HepG2 (cell line): Measurements from ENCODE around the gene L3MBTL1. TPM values are rescaled to one million over a fixed set of nuclear protein-coding genes. Genes with fewer than 3 reads are reported as not detected.

Source experiments
- ATAC-seq: fragments of 200-7000 bp; cut with Tn5 transposase; 3 replicates; pipeline ENCODE4 v1.9.1; 2020; ENCODE audit warnings: mild to moderate bottlenecking, moderate library complexity
- BruUV-seq: library from RNA; stranded (reverse); fragments of 400-500 nt; replicated peaks from 2 replicates; lab custom pipeline; 2021; lab: Mats Ljungman, UMichigan
- CTCF ChIA-PET: fragments of 300-600 bp; formaldehyde crosslinking; extraction: SDS; loops from one replicate; lab custom pipeline; 2021; ENCODE audit warnings: low total read pairs, inconsistent platforms, low intra/inter-chr PET ratio; lab: Yijun Ruan, JAX
- POLR2A ChIA-PET: fragments of 350-600 bp; sonication (Branson Sonifier 250); formaldehyde crosslinking; loops from one replicate; lab custom pipeline; 2020; ENCODE audit warnings: antibody characterized with exemption, inconsistent platforms; lab: Yijun Ruan, JAX
- DNase-seq: peaks from one replicate; pipeline ENCODE4 v3.0.0-alpha.2; 2015; ENCODE audit warnings: low spot score
- FAIRE-seq: peaks from 3 replicates; lab custom pipeline; 2011; peaks lifted over from hg19 to GRCh38; lab: Jason Lieb, UNC
- H2AFZ ChIP-seq: one replicate; pipeline ENCODE4 v1.6.1; 2011; ENCODE audit warnings: low read length, inconsistent platforms
- H3K27ac ChIP-seq: fragments of 300-600 bp; 3 replicates; pipeline ENCODE4 v1.8.0; 2011; ENCODE audit warnings: mixed run types, mild to moderate bottlenecking, mixed read lengths, low read length, inconsistent platforms; ENCODE audit not compliant: insufficient read depth; ENCODE audit errors: extremely low read length
- H3K27me3 ChIP-seq, 2 experiments: fragments of 200-600 bp in 1 of 2; 2 replicates in 1 of 2; 3 replicates in 1 of 2; pipeline versions ENCODE4 v1.6.0 to v1.8.0; 2011; ENCODE audit warnings: low read length in 2 of 2, mild to moderate bottlenecking in 2 of 2, moderate library complexity in 2 of 2, inconsistent platforms in 1 of 2; ENCODE audit not compliant: insufficient read depth in 2 of 2, control insufficient read depth in 1 of 2
- H3K36me3 ChIP-seq, 2 experiments: fragments of 200-600 bp in 1 of 2; replicated peaks in 1 of 2; 2 replicates in 1 of 2; 3 replicates in 1 of 2; pipeline versions ENCODE4 v1.5.1 to v1.8.0; 2011; ENCODE audit warnings: low read length in 2 of 2, inconsistent platforms in 1 of 2; ENCODE audit not compliant: insufficient read depth in 2 of 2, control insufficient read depth in 1 of 2
- H3K4me1 ChIP-seq: 2 replicates; pipeline ENCODE4 v1.5.1; 2012; ENCODE audit warnings: low read length, inconsistent platforms; ENCODE audit not compliant: insufficient read depth
- H3K4me2 ChIP-seq: 2 replicates; pipeline ENCODE4 v1.6.0; 2011; ENCODE audit warnings: low read depth, low read length, inconsistent platforms
- H3K4me3 ChIP-seq, 3 experiments: fragments of 200-600 bp in 1 of 3; sonication (generic), shearing (Covaris generic) in 1 of 3; replicated peaks in 1 of 3; 2 replicates each; pipeline ENCODE4 v1.5.1; 2011 to 2016; ENCODE audit warnings: low read length in 3 of 3, inconsistent platforms in 2 of 3, low read depth in 2 of 3, mild to moderate bottlenecking in 2 of 3, control low read depth in 1 of 3, mixed read lengths in 1 of 3; ENCODE audit not compliant: insufficient read depth in 1 of 3
- H3K79me2 ChIP-seq: one replicate; pipeline ENCODE4 v1.6.1; 2011; ENCODE audit warnings: low read length, inconsistent platforms; ENCODE audit not compliant: insufficient read depth
- H3K9ac ChIP-seq: 2 replicates; pipeline ENCODE4 v1.6.0; 2011; ENCODE audit warnings: mild to moderate bottlenecking, low read depth, low read length, inconsistent platforms; ENCODE audit not compliant: insufficient read depth
- H3K9me3 ChIP-seq: 2 replicates; pipeline ENCODE4 v1.5.1; 2012; ENCODE audit warnings: mild to moderate bottlenecking, low read length
- H4K20me1 ChIP-seq: 2 replicates; pipeline ENCODE4 v1.6.0; 2011; ENCODE audit warnings: inconsistent platforms, mild to moderate bottlenecking, low read length, moderate library complexity; ENCODE audit not compliant: insufficient read depth
- ARHGAP35 ChIP-seq: sonication (generic); formaldehyde crosslinking; IDR thresholded peaks from 2 replicates; pipeline ENCODE4 v1.9.0; 2022; ENCODE audit warnings: mild to moderate bottlenecking, inconsistent platforms, moderate library complexity, missing genetic modification reagents, borderline replicate concordance
- E2F2 ChIP-seq: sonication (generic); formaldehyde crosslinking; IDR thresholded peaks from 2 replicates; pipeline ENCODE4 v1.4.0; 2020; ENCODE audit warnings: missing genetic modification reagents, borderline replicate concordance
- ETV6 ChIP-seq: sonication (generic); formaldehyde crosslinking; conservative IDR thresholded peaks from 2 replicates; pipeline ENCODE4 v1.4.0; 2020; ENCODE audit warnings: missing genetic modification reagents
- FOXK2 ChIP-seq: fragments of 450-650 bp; IDR thresholded peaks from 2 replicates; pipeline ENCODE4 v1.6.1; 2016
- HDAC2 ChIP-seq: sonication (generic); formaldehyde crosslinking; IDR thresholded peaks from 2 replicates; pipeline ENCODE4 v1.4.0; 2020; ENCODE audit warnings: missing genetic modification reagents
- HOXA5 ChIP-seq: sonication (generic); formaldehyde crosslinking; IDR thresholded peaks from 2 replicates; pipeline ENCODE4 v1.4.0; 2020; ENCODE audit warnings: missing genetic modification reagents
- NR2C2 ChIP-seq: sonication (generic); formaldehyde crosslinking; IDR thresholded peaks from 2 replicates; pipeline ENCODE4 v1.4.0; 2020; ENCODE audit warnings: missing genetic modification reagents, mild to moderate bottlenecking, moderate library complexity, borderline replicate concordance
- SCMH1 ChIP-seq: sonication (generic); formaldehyde crosslinking; IDR thresholded peaks from 2 replicates; pipeline ENCODE4 v1.9.0; 2021; ENCODE audit warnings: missing genetic modification reagents, mild to moderate bottlenecking, borderline replicate concordance
- TGIF2 ChIP-seq: IDR thresholded peaks from 2 replicates; pipeline ENCODE4 v1.6.1; 2016; ENCODE audit warnings: control low read depth, missing compliant biosample characterization
- TOE1 ChIP-seq: sonication (generic); formaldehyde crosslinking; IDR thresholded peaks from 2 replicates; pipeline ENCODE4 v1.4.0; 2020; ENCODE audit warnings: mild to moderate bottlenecking, missing genetic modification reagents
- ZFP1 ChIP-seq: IDR thresholded peaks from 2 replicates; pipeline ENCODE4 v1.6.1; 2016
- ZNF143 ChIP-seq: sonication (generic); formaldehyde crosslinking; IDR thresholded peaks from 2 replicates; pipeline ENCODE4 v1.4.0; 2020; ENCODE audit warnings: missing genetic modification reagents
- ZNF644 ChIP-seq: IDR thresholded peaks from 2 replicates; pipeline ENCODE4 v1.6.1; 2016; ENCODE audit warnings: low read depth
- ZSCAN29 ChIP-seq: sonication (generic); formaldehyde crosslinking; conservative IDR thresholded peaks from 2 replicates; pipeline ENCODE4 v1.4.0; 2020; ENCODE audit warnings: mild to moderate bottlenecking, missing genetic modification reagents
- WGBS: methylation state at CpG from one replicate; pipeline ENCODE4 v1.1.6; 2017; ENCODE audit warnings: low lambda C conversion rate; 5-methylcytosine and 5-hydroxymethylcytosine counted together
- in situ Hi-C: cut with HindIII; loops from 2 replicates; pipeline ENCODE4 v1.10.0; 2017; ENCODE audit warnings: low pct_unique_long_range_greater_than_20kb; ENCODE audit not compliant: extremely low pct_ligation_motif_present
- intact Hi-C: fragments of 100-400 bp; cut with micrococcal nuclease; formaldehyde crosslinking; loops from one replicate; pipeline ENCODE4 v1.10.0; 2022; ENCODE audit not compliant: unreplicated experiment
- polyA plus RNA-seq, 8 experiments: library from polyadenylated mRNA; depleted of rRNA in 3 of 8; stranded (reverse) in 7 of 8; unstranded in 1 of 8; fragments of >200 nt; fragmentation: Illumina TruSeq in 4 of 8; extraction: Trizol in 4 of 8; gene quantifications; 2 replicates each; pipeline versions ENCODE4 v1.2.1 to v1.2.3, GENCODE V29; 2011 to 2016; ENCODE audit warnings: low read depth in 4 of 8, missing spikeins in 1 of 8, mixed read lengths in 1 of 8; ENCODE audit not compliant: insufficient read depth in 1 of 8
- total RNA-seq, 5 experiments: library from RNA; depleted of rRNA; stranded (reverse); fragments of >200 nt; fragmentation: Illumina TruSeq; extraction: Trizol; gene quantifications; 2 replicates each; pipeline ENCODE4 v1.2.3, GENCODE V29; 2016; ENCODE audit warnings: low read depth in 1 of 5
- TF ChIP-seq, protein P1 (sequence below), 2 experiments: fragments of 450-650 bp in 1 of 2; sonication (generic) in 1 of 2; formaldehyde crosslinking in 1 of 2; IDR thresholded peaks; 2 replicates each; pipeline versions ENCODE4 v1.6.1 to v1.8.0; 2016 to 2022; ENCODE audit warnings: antibody characterized with exemption in 1 of 2, mild to moderate bottlenecking in 1 of 2, missing genetic modification reagents in 1 of 2

L3MBTL1 gene
- total and polyA plus RNA-seq, 2 of the 13 experiments (the other 11 are each of a cell fraction or from before 2014, with no cell fraction given): 9.0 to 17.8 TPM

DNA sequence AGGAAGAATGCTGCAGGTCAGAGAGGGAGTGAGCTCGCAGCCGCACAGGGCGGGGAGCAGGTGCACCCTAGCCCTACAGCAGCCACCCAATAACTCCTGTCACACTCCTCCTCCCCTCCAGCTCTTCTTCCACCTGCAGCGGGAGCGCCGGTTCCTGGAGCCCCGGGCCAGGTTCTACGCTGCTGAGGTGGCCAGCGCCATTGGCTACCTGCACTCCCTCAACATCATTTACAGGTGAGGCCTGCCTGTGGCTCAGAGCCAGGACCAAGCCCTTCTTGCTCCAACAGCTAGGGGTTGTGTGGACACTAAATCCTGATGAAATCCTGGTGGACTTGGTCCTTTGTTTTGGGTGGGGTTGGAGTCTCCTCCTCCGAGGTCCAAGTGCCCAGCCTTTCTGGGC lies 63.0 kb downstream of the L3MBTL1 start:
- ChIA-PET CTCF (no interaction called here), POLR2A (interaction anchor here (1.5 to 9.7 kb wide), 3 partner anchors 12 to 34 kb away, joined by 4 to 109 read pairs (median 13); partner anchors contain the start of genes IFT52 and SGK2)
- H3K4me1 ChIP-seq: peaks cover 14% of the 10 kb centered on the region
- no peak overlapping the region for H3K27ac ChIP-seq
- BruUV-seq: no TSS peak
- no peaks in the 10 kb centered on the region for H3K9me3 ChIP-seq
- in situ Hi-C loops: no loop called here
- intact Hi-C loops: no loop called here
- H3K27me3 ChIP-seq: no peaks in the 10 kb centered on the region
- DNase-seq (no peak), FAIRE-seq (no peak), ATAC-seq (no peak)
- H4K20me1 ChIP-seq: no peaks in the 10 kb centered on the region
- no peak overlapping the region for H2AFZ ChIP-seq
- no peaks in the 10 kb centered on the region for H3K79me2 ChIP-seq
- no peak overlapping the region for H3K4me3 ChIP-seq
- 90% methylated on average over 10 of the region's 10 CpGs for WGBS
- H3K36me3 ChIP-seq: peaks cover 0 to 19% of the 10 kb centered on the region in 2 experiments; a peak in 4 of 5 replicates
- no peak overlapping the region for H3K9ac ChIP-seq
- H3K4me2 ChIP-seq: no peak overlapping the region
- TF ChIP-seq TOE1 (CRISPR knock-in tag) (no peak), ETV6 (no peak), E2F2 (CRISPR knock-in tag) (no peak), HOXA5 (CRISPR knock-in tag) (no peak), ARHGAP35 (CRISPR knock-in tag) (no peak), ZNF143 (CRISPR knock-in tag) (no peak), SCMH1 (CRISPR knock-in tag) (no peak), ZNF644 (CRISPR knock-in tag) (no peak), TGIF2 (CRISPR knock-in tag) (no peak), NR2C2 (CRISPR knock-in tag) (no peak), ZSCAN29 (CRISPR knock-in tag) (no peak), HDAC2 (CRISPR knock-in tag) (no peak), FOXK2 (no peak), ZFP1 (CRISPR knock-in tag) (no peak)
- TF ChIP-seq, protein P1, sequence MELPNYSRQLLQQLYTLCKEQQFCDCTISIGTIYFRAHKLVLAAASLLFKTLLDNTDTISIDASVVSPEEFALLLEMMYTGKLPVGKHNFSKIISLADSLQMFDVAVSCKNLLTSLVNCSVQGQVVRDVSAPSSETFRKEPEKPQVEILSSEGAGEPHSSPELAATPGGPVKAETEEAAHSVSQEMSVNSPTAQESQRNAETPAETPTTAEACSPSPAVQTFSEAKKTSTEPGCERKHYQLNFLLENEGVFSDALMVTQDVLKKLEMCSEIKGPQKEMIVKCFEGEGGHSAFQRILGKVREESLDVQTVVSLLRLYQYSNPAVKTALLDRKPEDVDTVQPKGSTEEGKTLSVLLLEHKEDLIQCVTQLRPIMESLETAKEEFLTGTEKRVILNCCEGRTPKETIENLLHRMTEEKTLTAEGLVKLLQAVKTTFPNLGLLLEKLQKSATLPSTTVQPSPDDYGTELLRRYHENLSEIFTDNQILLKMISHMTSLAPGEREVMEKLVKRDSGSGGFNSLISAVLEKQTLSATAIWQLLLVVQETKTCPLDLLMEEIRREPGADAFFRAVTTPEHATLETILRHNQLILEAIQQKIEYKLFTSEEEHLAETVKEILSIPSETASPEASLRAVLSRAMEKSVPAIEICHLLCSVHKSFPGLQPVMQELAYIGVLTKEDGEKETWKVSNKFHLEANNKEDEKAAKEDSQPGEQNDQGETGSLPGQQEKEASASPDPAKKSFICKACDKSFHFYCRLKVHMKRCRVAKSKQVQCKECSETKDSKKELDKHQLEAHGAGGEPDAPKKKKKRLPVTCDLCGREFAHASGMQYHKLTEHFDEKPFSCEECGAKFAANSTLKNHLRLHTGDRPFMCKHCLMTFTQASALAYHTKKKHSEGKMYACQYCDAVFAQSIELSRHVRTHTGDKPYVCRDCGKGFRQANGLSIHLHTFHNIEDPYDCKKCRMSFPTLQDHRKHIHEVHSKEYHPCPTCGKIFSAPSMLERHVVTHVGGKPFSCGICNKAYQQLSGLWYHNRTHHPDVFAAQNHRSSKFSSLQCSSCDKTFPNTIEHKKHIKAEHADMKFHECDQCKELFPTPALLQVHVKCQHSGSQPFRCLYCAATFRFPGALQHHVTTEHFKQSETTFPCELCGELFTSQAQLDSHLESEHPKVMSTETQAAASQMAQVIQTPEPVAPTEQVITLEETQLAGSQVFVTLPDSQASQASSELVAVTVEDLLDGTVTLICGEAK (IDR thresholded peaks at IDR 0.05): no peak
- TF ChIP-seq, protein P1 (CRISPR knock-in tag; IDR thresholded peaks at IDR 0.05): no peak
